Ishikawa (cell line): ENCODE data around the gene MARVELD2.

Source experiments
- CEBPB ChIP-seq: IDR thresholded peaks from 2 replicates; pipeline ENCODE4 v1.6.1; 2012
- CREB1 ChIP-seq: IDR thresholded peaks from 2 replicates; pipeline ENCODE4 v1.6.1; 2012; ENCODE audit warnings: low read depth
- EP300 ChIP-seq: IDR thresholded peaks from 2 replicates; pipeline ENCODE4 v1.6.1; 2012; ENCODE audit warnings: borderline replicate concordance
- FOXM1 ChIP-seq: IDR thresholded peaks from 2 replicates; pipeline ENCODE4 v1.6.1; 2012; ENCODE audit warnings: low read depth, borderline replicate concordance
- MAX ChIP-seq: IDR thresholded peaks from 2 replicates; pipeline ENCODE4 v1.6.1; 2012
- RAD21 ChIP-seq: IDR thresholded peaks from 2 replicates; pipeline ENCODE4 v1.6.1; 2012; ENCODE audit warnings: low read depth
- REST ChIP-seq: IDR thresholded peaks from 2 replicates; pipeline ENCODE4 v1.6.1; 2012; ENCODE audit warnings: low read depth, mild to moderate bottlenecking
- TAF1 ChIP-seq: IDR thresholded peaks from 2 replicates; pipeline ENCODE4 v1.6.1; 2012; ENCODE audit warnings: low read depth, mild to moderate bottlenecking
- TCF12 ChIP-seq: IDR thresholded peaks from 2 replicates; pipeline ENCODE4 v1.6.1; 2012; ENCODE audit warnings: low read depth
- TEAD4 ChIP-seq: IDR thresholded peaks from 2 replicates; pipeline ENCODE4 v1.6.1; 2012
- USF1 ChIP-seq: IDR thresholded peaks from 2 replicates; pipeline ENCODE4 v1.6.1; 2012
- YY1 ChIP-seq: IDR thresholded peaks from 2 replicates; pipeline ENCODE4 v1.6.1; 2012; ENCODE audit warnings: low read depth

- TF ChIP-seq REST (no peak), CREB1 (no peak), YY1 (no peak), CEBPB (no peak), TCF12 (no peak), EP300 (no peak), USF1 (no peak), FOXM1 (no peak), TAF1 (no peak), MAX (no peak), TEAD4 (no peak), RAD21 (no peak)
Observed at GRCh38 chr5:69418554-69418953, 3.6 kb downstream of the MARVELD2 start.
